ENCODE results near the gene SLCO4A1. TPM values are rescaled to one million over a fixed set of nuclear protein-coding genes. Genes with fewer than 3 reads are reported as not detected.

Gene SLCO4A1
- polyA plus RNA-seq, 1 donor (not counting 4 experiments of a cell fraction or from before 2014, with no cell fraction given), result 1.8 TPM

- Histone ChIP-seq H3K9ac (ENCODE audit: control insufficient read depth, extremely low read depth, insufficient read depth, low read length) (no peak overlapping the region), H3K36me3 (ENCODE audit: control insufficient read depth in 2 of 2, extremely low read depth in 1 of 2, insufficient read depth in 2 of 2, low read length in 2 of 2) (no peaks in the 10 kb centered on the region), H4K20me1 (ENCODE audit: control insufficient read depth, extremely low read depth, insufficient read depth, low read length) (no peaks in the 10 kb centered on the region), H3K9me1 (ENCODE audit: control insufficient read depth, extremely low read depth, insufficient read depth, low read length) (no peaks in the 10 kb centered on the region), H3K27ac (ENCODE audit: control insufficient read depth, insufficient read depth, low read length) (no peak overlapping the region), H2AFZ (ENCODE audit: control insufficient read depth, low read length) (no peak overlapping the region), H3K27me3 (ENCODE audit: control insufficient read depth, extremely low read depth, insufficient read depth, low read length) (no peaks in the 10 kb centered on the region), H3K79me2 (ENCODE audit: control insufficient read depth, insufficient read depth, low read length) (no peaks in the 10 kb centered on the region), H3K4me1 (ENCODE audit: control insufficient read depth, extremely low read depth, insufficient read depth, low read length) (peaks cover 16% of the 10 kb centered on the region), H3K4me3 (ENCODE audit: control insufficient read depth in 2 of 3, extremely low read depth in 1 of 3, insufficient read depth in 2 of 3, low read depth in 1 of 3, low read length in 3 of 3) (no peak overlapping the region), H3K9me3 (ENCODE audit: control insufficient read depth, low read depth, low read length) (no peaks in the 10 kb centered on the region), H3K4me2 (ENCODE audit: control insufficient read depth, extremely low read depth, insufficient read depth, low read depth, low read length) (no peak overlapping the region)
- dilution Hi-C loops (cut with MboI; ENCODE audit: extremely low pct_ligation_motif_present, low sequenced_read_pairs), result no loop called here
- FAIRE-seq, result no peak
- no peak for DNase-seq (ENCODE audit: low read depth, low spot score)
- no peak for TF ChIP-seq CTCF (optimal IDR thresholded peaks at IDR 0.05 in 1 of 3, IDR thresholded peaks at IDR 0.05 in 1 of 3, conservative IDR thresholded peaks at IDR 0.05 in 1 of 3; ENCODE audit: extremely low read depth in 1 of 3, insufficient read depth in 2 of 3, low read length in 3 of 3)
- no peak for TF ChIP-seq EZH2 (IDR thresholded peaks at IDR 0.05; ENCODE audit: low read length)
Observed at GRCh38 chr20:62657956-62658355, 15.7 kb downstream of the SLCO4A1 start.

- Histone ChIP-seq H4K20me1 (ENCODE audit: control insufficient read depth, extremely low read depth, insufficient read depth, low read length) (no peaks in the 10 kb centered on the region), H3K4me3 (ENCODE audit: control insufficient read depth in 2 of 3, extremely low read depth in 1 of 3, insufficient read depth in 2 of 3, low read depth in 1 of 3, low read length in 3 of 3) (no peak overlapping the region)
- FAIRE-seq, result no peak
Observed at GRCh38 chr20:62658593-62659178, 16.4 kb downstream of the SLCO4A1 start.

More at GRCh38 chr20:62658593-62659178, 16.4 kb downstream of the SLCO4A1 start:
- DNase-seq (ENCODE audit: low read depth, low spot score), result no peak
- Histone ChIP-seq H2AFZ (ENCODE audit: control insufficient read depth, low read length) (no peak overlapping the region), H3K9ac (ENCODE audit: control insufficient read depth, extremely low read depth, insufficient read depth, low read length) (no peak overlapping the region), H3K9me3 (ENCODE audit: control insufficient read depth, low read depth, low read length) (no peaks in the 10 kb centered on the region), H3K4me2 (ENCODE audit: control insufficient read depth, extremely low read depth, insufficient read depth, low read depth, low read length) (no peak overlapping the region), H3K27me3 (ENCODE audit: control insufficient read depth, extremely low read depth, insufficient read depth, low read length) (no peaks in the 10 kb centered on the region), H3K79me2 (ENCODE audit: control insufficient read depth, insufficient read depth, low read length) (no peaks in the 10 kb centered on the region), H3K27ac (ENCODE audit: control insufficient read depth, insufficient read depth, low read length) (no peak overlapping the region), H3K4me1 (ENCODE audit: control insufficient read depth, extremely low read depth, insufficient read depth, low read length) (peaks cover 16% of the 10 kb centered on the region), H3K9me1 (ENCODE audit: control insufficient read depth, extremely low read depth, insufficient read depth, low read length) (no peaks in the 10 kb centered on the region), H3K36me3 (ENCODE audit: control insufficient read depth in 2 of 2, extremely low read depth in 1 of 2, insufficient read depth in 2 of 2, low read length in 2 of 2) (no peaks in the 10 kb centered on the region)
- dilution Hi-C loops (cut with MboI; ENCODE audit: extremely low pct_ligation_motif_present, low sequenced_read_pairs), result no loop called here
- TF ChIP-seq CTCF (optimal IDR thresholded peaks at IDR 0.05 in 1 of 3, IDR thresholded peaks at IDR 0.05 in 1 of 3, conservative IDR thresholded peaks at IDR 0.05 in 1 of 3; ENCODE audit: extremely low read depth in 1 of 3, insufficient read depth in 2 of 3, low read length in 3 of 3) (no peak), EZH2 (IDR thresholded peaks at IDR 0.05; ENCODE audit: low read length) (no peak)
